ENCODE data around the gene SERPINA10. TPM values are rescaled to one million over a fixed set of nuclear protein-coding genes. Genes with fewer than 3 reads are reported as not detected.
"Not testable (repeated sequence)": the region's sequence is repeated elsewhere in the genome, so short reads cannot be mapped to it uniquely, and the experiment has no call there.

SERPINA10 gene
- total RNA-seq, 2 experiments from 2014 or later, result not detected

DNA sequence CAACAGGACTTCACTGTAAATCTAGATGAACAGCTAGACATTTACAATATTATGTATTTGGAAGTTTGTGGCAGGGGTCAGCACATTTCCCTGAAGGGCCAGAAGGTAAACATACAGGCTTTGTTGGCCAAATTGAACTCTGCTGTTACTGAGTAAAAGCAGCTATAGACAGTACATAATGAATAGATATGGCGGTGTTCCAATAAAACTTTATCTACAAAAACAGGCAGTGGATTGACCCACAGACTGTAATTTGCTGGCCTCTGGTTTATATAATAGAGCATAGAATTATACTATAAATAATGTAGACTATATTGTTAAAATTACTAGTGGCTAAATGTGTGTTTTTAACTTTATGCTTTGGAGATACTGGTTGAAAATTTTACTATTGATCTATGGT, 25.7 kb downstream of the SERPINA10 start:
- ChIA-PET CTCF (ENCODE audit: unreplicated experiment) (no interaction called here), POLR2A (no interaction called here)
- H2AFZ ChIP-seq (ENCODE audit: low read length), result no peak overlapping the region
- no peak overlapping the region for H3K4me2 ChIP-seq (ENCODE audit: low read length)
- no peak for TF ChIP-seq EZH2phosphoT487 (IDR thresholded peaks at IDR 0.05; ENCODE audit: borderline replicate concordance, low read depth, low read length)
- TF ChIP-seq, protein P1, sequence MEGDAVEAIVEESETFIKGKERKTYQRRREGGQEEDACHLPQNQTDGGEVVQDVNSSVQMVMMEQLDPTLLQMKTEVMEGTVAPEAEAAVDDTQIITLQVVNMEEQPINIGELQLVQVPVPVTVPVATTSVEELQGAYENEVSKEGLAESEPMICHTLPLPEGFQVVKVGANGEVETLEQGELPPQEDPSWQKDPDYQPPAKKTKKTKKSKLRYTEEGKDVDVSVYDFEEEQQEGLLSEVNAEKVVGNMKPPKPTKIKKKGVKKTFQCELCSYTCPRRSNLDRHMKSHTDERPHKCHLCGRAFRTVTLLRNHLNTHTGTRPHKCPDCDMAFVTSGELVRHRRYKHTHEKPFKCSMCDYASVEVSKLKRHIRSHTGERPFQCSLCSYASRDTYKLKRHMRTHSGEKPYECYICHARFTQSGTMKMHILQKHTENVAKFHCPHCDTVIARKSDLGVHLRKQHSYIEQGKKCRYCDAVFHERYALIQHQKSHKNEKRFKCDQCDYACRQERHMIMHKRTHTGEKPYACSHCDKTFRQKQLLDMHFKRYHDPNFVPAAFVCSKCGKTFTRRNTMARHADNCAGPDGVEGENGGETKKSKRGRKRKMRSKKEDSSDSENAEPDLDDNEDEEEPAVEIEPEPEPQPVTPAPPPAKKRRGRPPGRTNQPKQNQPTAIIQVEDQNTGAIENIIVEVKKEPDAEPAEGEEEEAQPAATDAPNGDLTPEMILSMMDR (conservative IDR thresholded peaks at IDR 0.05; ENCODE audit: low read length), result no peak
- no peaks in the 10 kb centered on the region for H3K4me1 ChIP-seq (ENCODE audit: insufficient read depth, low read length, poor library complexity, severe bottlenecking)
- no TSS peak for BruUV-seq (replicated peaks)
- H4K20me1 ChIP-seq (ENCODE audit: insufficient read depth, low read length), result no peaks in the 10 kb centered on the region
- H3K9me3 ChIP-seq (ENCODE audit: low read length), result no peaks in the 10 kb centered on the region
- H3K9me2 ChIP-seq (ENCODE audit: insufficient read depth, low read length), result no peaks in the 10 kb centered on the region
- no peak for DNase-seq (ENCODE audit: low spot score)
- intact Hi-C loops (cut with micrococcal nuclease; ENCODE audit: unreplicated experiment), result no loop called here
- no peak overlapping the region for H3K4me3 ChIP-seq (ENCODE audit: low read depth, low read length, poor library complexity, severe bottlenecking)
- no peaks in the 10 kb centered on the region for H3K79me2 ChIP-seq (ENCODE audit: insufficient read depth, low read depth, low read length)
- H3K27ac ChIP-seq (ENCODE audit: low read depth, low read length, poor library complexity, severe bottlenecking), result no peak overlapping the region
- no peaks in the 10 kb centered on the region for H3K36me3 ChIP-seq (ENCODE audit: insufficient read depth, low read length)

DNA sequence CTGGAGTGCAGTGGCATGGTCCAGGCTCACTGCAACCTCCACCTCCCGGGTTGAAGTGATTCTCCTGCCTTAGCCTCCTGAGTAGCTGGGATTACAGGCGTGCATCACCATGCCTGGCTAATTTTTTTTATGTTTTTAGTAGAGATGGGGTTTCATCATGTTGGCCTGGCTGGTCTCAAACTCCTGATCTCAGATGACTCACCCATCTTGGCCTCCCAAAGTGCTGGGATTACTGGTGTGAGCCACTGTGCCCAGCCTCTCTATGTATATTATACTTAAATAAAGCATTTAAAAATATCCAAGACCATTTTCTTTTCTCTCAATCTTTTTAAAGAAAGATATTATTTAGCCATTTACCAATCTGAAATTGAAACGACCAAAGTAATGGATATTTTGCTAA, 28.9 kb downstream of the SERPINA10 start:
- POLR2A ChIA-PET; H3K27ac ChIP-seq (ENCODE audit: low read depth, low read length, poor library complexity, severe bottlenecking); H3K9me2 ChIP-seq (ENCODE audit: insufficient read depth, low read length); H3K4me1 ChIP-seq (ENCODE audit: insufficient read depth, low read length, poor library complexity, severe bottlenecking); BruUV-seq (replicated peaks); DNase-seq (ENCODE audit: low spot score); H3K4me3 ChIP-seq (ENCODE audit: low read depth, low read length, poor library complexity, severe bottlenecking); H3K36me3 ChIP-seq (ENCODE audit: insufficient read depth, low read length); H3K4me2 ChIP-seq (ENCODE audit: low read length); intact Hi-C loops (cut with micrococcal nuclease; ENCODE audit: unreplicated experiment); H3K9me3 ChIP-seq (ENCODE audit: low read length); H2AFZ ChIP-seq (ENCODE audit: low read length); H4K20me1 ChIP-seq (ENCODE audit: insufficient read depth, low read length); CTCF ChIA-PET (ENCODE audit: unreplicated experiment); H3K79me2 ChIP-seq (ENCODE audit: insufficient read depth, low read depth, low read length): not testable (repeated sequence)

DNA sequence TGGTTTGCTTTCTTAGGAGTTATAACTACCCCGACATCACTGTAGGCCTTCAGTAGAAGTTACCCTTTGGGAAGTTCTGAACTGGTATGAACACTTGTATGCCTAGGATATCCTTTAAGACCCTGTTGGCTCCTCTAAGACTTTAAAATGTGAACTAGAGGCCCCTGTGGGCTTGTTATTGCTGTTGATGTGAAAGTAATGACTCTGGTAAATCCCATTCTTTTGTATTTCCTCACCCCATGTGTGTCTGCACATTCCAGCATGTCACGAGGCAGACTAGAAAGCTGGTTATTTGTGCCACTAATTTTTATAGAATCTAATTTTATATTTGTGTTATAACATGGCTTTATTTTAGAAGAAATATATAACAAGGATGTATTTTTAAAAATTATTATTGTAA, 48.9 kb downstream of the SERPINA10 start:
- Histone ChIP-seq H3K79me2 (ENCODE audit: insufficient read depth, low read depth, low read length) (no peaks in the 10 kb centered on the region), H3K9me3 (ENCODE audit: low read length) (no peaks in the 10 kb centered on the region), H3K4me1 (ENCODE audit: insufficient read depth, low read length, poor library complexity, severe bottlenecking) (no peaks in the 10 kb centered on the region), H3K4me2 (ENCODE audit: low read length) (no peak overlapping the region), H2AFZ (ENCODE audit: low read length) (no peak overlapping the region), H3K4me3 (ENCODE audit: low read depth, low read length, poor library complexity, severe bottlenecking) (no peak overlapping the region), H3K27ac (ENCODE audit: low read depth, low read length, poor library complexity, severe bottlenecking) (no peak overlapping the region), H3K9me2 (ENCODE audit: insufficient read depth, low read length) (no peaks in the 10 kb centered on the region), H3K36me3 (ENCODE audit: insufficient read depth, low read length) (no peaks in the 10 kb centered on the region), H4K20me1 (ENCODE audit: insufficient read depth, low read length) (no peaks in the 10 kb centered on the region)
- BruUV-seq (replicated peaks), result no TSS peak
- TF ChIP-seq, protein P1 (conservative IDR thresholded peaks at IDR 0.05; ENCODE audit: low read length), result no peak
- no peak for TF ChIP-seq EZH2phosphoT487 (IDR thresholded peaks at IDR 0.05; ENCODE audit: borderline replicate concordance, low read depth, low read length)
- DNase-seq (ENCODE audit: low spot score), result no peak
- intact Hi-C loops (cut with micrococcal nuclease; ENCODE audit: unreplicated experiment), result no loop called here
- CTCF ChIA-PET (ENCODE audit: unreplicated experiment), result no interaction called here
- POLR2A ChIA-PET, result no interaction called here

Measured in OCI-LY7 (cell line).